GM12801 (cell line): Measurements from ENCODE around the gene YPEL2.

ENCODE experiments used
- CTCF ChIP-seq: IDR thresholded peaks from one replicate; pipeline ENCODE4 v1.5.1; 2011; ENCODE audit warnings: control low read depth; ENCODE audit not compliant: insufficient read length; ENCODE audit errors: extremely low read depth

Gene YPEL2, protein sequence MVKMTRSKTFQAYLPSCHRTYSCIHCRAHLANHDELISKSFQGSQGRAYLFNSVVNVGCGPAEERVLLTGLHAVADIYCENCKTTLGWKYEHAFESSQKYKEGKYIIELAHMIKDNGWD

GRCh38 chr17:59331129-59331928 is at the start of gene YPEL2:
Gene YPEL2, plus strand, starts transcription at chr17:59331655. Its CDS starts 21,755 bp downstream, at chr17:59353410.
- TF ChIP-seq CTCF = no peak

DNA sequence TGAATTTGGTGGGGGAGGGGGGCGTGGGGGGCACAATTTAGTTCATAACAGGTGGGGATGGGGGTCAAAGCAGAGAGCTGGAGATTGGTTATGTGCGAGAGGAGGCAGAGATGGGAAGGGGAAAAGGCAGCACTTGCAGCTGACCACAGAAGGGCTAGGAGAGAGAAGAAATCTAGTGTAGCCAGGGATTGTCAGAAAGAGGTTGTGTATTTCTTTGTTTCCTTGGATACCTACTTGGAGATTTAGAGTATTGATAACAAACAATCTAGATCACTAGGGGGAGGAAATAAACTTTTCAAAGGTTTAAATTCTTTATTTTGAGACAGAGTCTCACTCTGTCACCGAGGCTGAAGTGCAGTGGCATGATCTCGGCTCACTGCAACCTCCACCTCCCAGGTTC is 47.1 kb upstream of the YPEL2 start:
- TF ChIP-seq CTCF = no peak

DNA sequence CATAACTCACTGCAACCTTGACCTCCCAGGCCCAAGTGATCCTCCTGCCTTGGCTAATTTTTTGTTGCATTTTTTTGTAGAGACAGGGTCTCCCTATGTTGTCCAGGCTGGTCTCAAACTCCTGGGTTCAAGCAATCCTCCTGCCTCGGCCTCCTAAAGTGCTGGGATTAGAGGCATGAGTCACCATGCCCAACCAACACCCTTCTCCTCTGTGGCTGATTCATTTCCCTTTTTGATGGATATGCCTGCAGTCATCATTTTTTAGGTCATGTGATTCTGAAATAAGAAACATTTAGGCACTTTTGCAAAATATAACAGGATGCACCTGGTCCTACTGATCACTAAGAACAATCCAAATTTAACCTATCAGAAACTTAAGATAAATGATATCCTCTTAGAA is 44.0 kb upstream of the YPEL2 start:
- TF ChIP-seq CTCF = no peak

DNA sequence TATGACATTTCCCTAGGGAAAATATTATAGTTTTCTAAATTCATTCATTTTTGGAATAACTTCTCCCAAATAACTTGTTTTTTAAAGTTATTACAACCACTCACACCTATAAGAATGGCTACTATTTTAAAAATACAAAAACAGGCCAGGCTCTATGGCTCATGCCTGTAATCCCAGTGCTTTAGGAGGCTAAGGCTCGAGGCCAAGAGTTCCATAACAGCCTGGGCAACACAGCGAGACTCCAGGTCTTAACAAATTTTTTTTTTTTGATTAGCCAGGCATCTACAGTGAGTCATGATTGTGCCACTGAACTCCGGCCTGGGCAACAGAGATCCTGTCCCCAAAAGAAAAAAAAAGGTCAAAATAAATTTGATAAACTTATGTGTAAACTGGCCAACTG is 43.6 kb upstream of the YPEL2 start:
- no peak for TF ChIP-seq CTCF

GRCh38 chr17:59289981-59290301 is 41.5 kb upstream of the YPEL2 start:
- no peak for TF ChIP-seq CTCF

DNA sequence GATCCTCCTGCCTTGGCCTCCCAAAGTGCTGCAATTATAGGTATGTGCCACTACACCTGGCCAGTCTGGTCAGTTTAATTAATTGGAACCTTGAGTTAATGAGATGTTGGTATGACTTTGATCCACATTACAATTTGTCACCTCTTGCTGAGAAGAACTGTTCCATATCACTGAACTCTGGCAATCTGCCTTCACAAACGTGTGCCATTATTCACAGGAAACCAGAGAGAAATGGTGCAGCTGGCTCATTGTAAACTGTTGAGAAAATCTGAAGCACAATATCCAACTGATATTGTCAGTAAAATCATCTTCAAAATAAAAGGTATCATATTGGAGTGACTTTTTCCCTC is 39.3 kb upstream of the YPEL2 start:
- no peak for TF ChIP-seq CTCF

GRCh38 chr17:59296190-59296589 is 35.3 kb upstream of the YPEL2 start:
- no peak for TF ChIP-seq CTCF

- TF ChIP-seq CTCF = no peak
Observed at GRCh38 chr17:59298521-59298920, 32.9 kb upstream of the YPEL2 start.
